ENCODE results near the gene ELMO1.

Gene ELMO1

GRCh38 chr7:37448636-37449361 is at the start of gene ELMO1:
TSS of gene ELMO1 (minus strand) at chr7:37448864. CDS start at chr7:37342690, 106,174 bp downstream.
- DNase-seq (ENCODE audit: low read depth), result peak; percentile 48

DNA sequence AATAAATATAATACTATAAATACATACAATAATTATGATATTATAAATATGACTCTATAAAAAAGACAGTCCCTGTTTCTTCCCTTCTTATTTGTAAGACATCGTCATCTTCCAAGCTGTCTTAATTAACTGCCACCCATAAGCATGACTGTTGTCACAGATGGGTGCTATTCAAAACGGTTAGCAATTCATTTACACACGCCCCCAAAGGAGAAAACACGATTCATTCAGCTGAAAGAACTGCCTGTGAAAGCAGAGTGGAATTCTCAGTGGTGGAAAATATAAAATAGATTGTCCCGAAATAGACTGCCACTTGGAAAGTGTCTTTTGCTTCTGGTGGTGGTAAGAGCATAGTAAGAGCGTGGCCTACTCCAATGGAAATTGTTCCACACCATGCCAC is 48.9 kb upstream of the ELMO1 start:
- no peak for DNase-seq (ENCODE audit: low read depth)

DNA sequence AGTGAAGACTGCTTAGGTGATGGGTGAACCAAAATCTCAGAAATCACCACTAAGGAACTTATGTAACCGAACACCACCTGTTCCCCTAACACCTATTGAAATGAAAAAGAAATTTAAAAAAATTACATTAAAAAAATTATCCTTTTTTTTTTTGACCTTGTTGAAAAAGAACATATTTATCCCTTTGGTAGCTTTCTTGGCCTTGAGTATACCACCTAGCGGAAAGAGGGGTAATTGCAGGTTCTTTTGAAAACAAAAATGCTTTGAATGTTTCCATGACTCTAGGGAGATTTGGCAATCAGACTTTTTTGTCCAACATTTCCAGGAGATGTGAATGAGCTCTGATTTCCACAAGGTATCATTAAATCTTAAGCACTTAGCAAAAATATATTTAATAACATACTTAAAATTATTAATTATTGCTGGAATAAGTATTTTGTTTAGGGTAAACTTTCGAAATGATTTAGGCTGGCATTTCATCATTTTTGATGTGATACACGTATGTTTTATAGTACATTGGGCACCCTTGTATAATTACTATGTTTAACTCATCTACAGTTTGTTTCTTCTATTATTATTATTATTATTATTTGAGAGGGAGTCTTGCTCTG is 47.0 kb upstream of the ELMO1 start:
- DNase-seq (ENCODE audit: low read depth), result no peak

GRCh38 chr7:37494926-37495325 is 46.3 kb upstream of the ELMO1 start:
- no peak for DNase-seq (ENCODE audit: low read depth)

- DNase-seq (ENCODE audit: low read depth), result no peak
Measured at GRCh38 chr7:37493810-37494209, 45.1 kb upstream of the ELMO1 start.

- DNase-seq (ENCODE audit: low read depth), result no peak
Measured at GRCh38 chr7:37493123-37493522, 44.5 kb upstream of the ELMO1 start.

DNA sequence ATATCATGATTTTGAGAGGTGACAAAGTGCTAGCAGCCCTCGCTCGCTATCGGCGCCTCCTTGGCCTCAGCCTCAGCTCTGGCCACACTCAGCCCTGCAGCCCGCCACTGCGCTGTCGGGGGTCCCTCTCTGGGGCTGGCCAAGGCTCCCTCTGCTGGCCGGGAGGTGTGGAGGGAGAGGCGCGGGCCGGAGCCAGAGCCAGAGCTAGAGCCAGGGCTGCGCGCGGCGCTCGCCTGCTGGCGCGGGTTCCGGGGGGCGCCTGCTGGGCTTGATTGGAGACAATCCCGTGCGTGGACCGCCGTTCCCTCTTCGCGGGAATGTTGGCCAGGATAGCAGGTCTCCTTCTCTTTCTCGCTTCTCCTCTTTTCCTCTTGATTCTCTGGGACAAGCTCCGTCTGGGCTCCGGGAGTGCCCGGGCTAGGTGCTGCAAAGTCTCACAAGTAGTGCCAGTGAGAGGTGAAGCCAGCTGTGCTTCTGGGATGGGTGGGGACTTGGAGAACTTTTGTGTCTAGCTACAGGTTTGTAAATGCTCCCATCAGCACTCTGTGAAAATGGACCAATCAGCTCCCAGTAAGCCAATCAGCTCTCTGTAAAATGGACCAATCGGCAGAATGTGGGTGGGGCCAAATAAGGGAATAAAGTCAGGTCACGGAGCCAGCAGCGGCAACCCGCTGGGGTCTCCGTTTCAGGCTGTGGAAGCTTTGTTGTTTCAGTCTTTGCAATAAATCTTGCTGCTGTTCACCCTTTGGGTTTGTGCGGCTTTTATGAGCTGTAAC is 43.4 kb upstream of the ELMO1 start:
- DNase-seq (ENCODE audit: low read depth), result no peak

DNA sequence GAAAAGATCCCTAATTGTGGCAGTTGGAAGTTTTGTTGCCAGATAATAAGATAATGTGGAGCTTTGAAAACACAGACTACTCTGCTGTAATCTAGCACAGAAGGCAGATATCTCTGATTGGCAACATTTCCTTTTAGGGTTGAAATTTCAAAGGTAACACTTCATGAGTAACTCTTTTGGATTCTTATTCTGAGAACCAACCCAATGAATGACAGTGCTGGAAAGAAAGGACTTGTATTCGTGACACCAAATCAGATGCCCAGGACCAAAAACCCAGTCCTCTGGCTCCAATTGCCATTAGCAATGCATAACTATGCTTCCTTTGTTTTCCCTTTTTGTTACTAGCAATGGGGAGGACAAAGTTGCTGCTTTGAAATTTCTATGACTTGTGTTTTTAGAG is 41.0 kb upstream of the ELMO1 start:
- no peak for DNase-seq (ENCODE audit: low read depth)

DNA sequence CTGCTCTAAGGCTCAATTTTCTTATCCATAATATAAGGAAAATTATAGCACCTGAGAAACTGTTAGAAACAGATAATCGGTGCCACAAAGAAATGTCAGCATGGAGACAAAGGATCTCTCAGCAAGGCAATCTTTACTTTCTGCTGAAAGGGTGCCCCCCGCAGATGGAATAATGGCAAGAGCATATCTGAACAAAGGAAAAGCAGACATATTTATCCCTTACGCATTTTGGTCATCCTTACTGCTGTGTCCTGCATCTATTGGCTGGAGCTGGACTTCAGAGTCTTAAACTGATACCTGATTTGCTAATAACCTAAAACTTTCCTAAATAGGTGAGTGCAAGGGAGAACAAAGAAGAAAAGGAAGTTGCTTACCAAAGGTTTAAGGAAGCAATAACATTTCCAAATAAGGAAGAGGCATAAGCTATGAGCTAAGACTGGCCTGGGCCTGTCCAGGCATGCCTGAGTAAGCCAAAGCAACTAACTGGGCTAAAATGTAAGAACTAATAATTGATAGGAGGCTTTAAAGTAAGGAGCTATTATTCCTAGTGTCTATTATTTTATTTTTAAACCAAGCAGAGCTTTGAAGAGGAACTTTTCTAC is 39.6 kb upstream of the ELMO1 start:
- no peak for DNase-seq (ENCODE audit: low read depth)

GRCh38 chr7:37484426-37485073 is 35.9 kb upstream of the ELMO1 start:
- no peak for DNase-seq (ENCODE audit: low read depth)

DNA sequence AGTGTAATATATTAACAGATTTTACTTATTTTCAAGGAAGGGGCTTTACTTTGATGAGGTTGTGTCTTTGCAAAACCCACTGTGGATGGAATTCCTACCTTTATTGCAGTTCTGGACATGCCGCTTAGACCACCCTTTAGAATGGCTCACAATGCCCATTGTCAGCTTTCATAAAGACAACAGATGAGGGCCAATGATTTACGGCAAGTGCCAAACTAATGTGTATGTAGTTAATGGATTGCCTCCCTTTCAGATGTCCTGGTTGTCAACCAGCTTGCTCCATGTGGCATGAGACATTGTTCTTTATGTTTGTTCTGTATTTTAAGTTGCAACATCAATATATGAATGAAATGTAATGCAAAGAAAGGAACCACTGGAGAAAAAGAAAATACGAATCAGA is 35.0 kb upstream of the ELMO1 start:
- DNase-seq (ENCODE audit: low read depth), result no peak

- no peak for DNase-seq (ENCODE audit: low read depth)
Measured at GRCh38 chr7:37482953-37483352, 34.3 kb upstream of the ELMO1 start.

GRCh38 chr7:37482505-37482904 is 33.8 kb upstream of the ELMO1 start:
- DNase-seq (ENCODE audit: low read depth), result no peak

GRCh38 chr7:37481722-37482288 is 33.1 kb upstream of the ELMO1 start:
- DNase-seq (ENCODE audit: low read depth), result no peak

DNA sequence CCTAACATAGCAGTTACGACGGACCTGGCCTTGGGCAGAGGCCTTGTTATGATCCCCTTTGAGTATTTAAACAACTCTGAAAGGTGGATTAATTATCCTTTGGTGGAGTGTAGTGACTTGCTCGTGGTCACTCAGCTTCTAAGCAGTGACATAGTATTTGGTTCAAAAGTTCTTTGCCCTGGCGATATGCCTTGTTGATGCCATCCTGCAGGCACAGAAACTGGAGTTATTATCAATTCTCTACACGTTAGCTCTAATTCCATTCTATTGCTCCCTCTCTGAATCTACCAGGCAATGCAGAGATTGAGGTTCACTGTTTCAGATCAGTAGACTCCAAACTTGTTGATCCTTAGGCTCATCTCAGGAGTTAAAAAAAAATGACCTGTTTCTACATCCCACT is 32.5 kb upstream of the ELMO1 start:
- DNase-seq (ENCODE audit: low read depth), result no peak

GRCh38 chr7:37480041-37481031 is 31.7 kb upstream of the ELMO1 start:
- no peak for DNase-seq (ENCODE audit: low read depth)

DNA sequence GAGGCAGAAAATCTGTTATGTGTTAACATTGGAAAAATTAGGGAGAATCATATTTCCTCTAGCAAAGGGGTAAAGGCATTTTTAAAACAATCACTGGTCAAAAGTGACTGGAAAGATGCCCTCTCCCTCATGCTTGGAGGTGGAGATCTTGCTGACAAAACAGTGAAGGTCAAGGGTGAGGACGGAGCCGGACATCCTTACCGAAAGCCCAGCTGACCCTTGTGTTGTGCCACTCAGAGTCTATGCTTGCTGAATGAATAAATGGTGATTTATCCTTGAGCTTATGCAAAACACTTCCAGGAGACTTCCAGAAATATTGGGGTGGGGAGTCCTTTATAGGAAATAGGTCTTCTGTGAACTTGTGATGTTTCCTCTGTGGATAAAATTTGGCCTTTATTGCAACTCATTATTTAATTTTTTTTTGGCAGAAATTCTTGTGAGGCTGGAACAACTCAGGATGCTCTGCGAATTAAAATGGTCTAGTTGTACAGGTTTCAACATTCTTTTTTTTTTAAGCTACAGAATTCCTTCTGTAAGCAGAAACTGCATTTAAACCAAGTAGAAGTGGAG is 28.3 kb upstream of the ELMO1 start:
- no peak for DNase-seq (ENCODE audit: low read depth)

- DNase-seq (ENCODE audit: low read depth), result no peak
Measured at GRCh38 chr7:37476428-37476827, 27.8 kb upstream of the ELMO1 start.

DNA sequence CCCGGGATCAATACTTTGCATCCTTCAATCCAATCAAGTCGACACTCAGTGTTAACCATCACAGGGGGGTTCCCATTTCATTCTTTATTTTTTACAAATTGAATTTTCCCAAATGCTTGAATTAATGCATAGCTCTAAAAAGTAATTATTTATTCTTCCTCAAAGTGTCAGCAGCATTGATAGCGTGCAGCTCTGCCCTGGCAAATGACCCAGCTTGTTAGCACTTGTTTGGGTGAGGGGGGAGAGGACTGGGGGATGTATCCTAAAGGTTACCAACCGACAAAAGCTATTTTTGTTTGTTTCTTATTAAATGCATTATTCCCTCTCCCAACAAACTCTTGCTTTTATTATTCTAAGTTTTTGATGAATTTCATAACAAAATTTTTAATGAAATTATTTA is 27.0 kb upstream of the ELMO1 start:
- no peak for DNase-seq (ENCODE audit: low read depth)

DNA sequence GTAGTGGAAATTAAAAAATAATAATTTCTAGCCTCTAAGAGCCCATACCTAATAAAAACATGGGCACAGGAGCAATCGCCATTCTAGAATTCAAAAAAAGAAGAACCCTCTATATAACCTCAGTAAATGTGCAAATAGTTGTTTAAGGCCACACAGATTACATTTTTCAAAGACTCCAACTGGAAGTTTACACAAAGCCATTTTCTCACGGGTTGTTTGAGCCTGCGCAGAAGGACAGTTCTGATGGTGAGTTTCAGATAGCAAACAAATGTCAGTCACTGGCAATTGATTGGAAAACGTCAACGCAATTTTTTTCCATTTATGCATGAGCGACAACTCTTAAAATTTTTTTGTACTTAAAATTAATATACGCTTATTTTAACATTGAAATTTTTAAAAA is 23.0 kb upstream of the ELMO1 start:
- DNase-seq (ENCODE audit: low read depth), result no peak
